ENCODE measurements around the gene ARSA. TPM values are rescaled to one million over a fixed set of nuclear protein-coding genes. Genes with fewer than 3 reads are reported as not detected.
A peak's percentile ranks its signal among the peaks of the same experiment; 100 is the strongest.
"Not testable (repeated sequence)": the region's sequence is repeated elsewhere in the genome, so short reads cannot be mapped to it uniquely, and the experiment has no call there.

Gene ARSA
- total and polyA plus RNA-seq, 2 experiments from 2014 or later, result 8.1 to 8.2 TPM

DNA sequence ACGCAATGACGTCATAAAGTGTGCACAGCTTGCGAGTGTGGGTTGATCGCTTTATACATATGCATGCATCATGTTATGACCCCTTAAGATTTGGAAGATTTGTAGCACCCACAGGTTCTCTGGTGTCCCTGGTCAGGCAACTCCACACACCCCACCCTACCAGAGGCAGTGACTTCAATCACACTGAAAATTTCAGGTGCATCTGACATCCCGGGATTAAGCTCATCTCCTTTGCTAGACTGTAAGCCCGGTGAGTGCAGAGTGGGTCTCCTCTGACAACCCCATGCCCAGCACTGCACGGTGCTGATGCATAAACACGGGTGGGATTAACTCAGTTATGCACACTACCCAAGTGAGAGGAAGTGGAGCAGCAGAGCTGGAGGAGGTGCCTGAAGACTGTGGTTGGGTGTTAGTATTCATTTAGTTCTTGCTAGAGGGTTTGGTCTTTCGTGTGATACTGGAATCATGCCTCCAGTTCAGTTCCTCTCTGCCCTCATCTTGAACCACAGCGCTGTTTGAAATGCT, 6.5 kb downstream of the ARSA start (continued):
- TF ChIP-seq NANOG (IDR thresholded peaks at IDR 0.05; ENCODE audit: borderline replicate concordance), result no peak

DNA sequence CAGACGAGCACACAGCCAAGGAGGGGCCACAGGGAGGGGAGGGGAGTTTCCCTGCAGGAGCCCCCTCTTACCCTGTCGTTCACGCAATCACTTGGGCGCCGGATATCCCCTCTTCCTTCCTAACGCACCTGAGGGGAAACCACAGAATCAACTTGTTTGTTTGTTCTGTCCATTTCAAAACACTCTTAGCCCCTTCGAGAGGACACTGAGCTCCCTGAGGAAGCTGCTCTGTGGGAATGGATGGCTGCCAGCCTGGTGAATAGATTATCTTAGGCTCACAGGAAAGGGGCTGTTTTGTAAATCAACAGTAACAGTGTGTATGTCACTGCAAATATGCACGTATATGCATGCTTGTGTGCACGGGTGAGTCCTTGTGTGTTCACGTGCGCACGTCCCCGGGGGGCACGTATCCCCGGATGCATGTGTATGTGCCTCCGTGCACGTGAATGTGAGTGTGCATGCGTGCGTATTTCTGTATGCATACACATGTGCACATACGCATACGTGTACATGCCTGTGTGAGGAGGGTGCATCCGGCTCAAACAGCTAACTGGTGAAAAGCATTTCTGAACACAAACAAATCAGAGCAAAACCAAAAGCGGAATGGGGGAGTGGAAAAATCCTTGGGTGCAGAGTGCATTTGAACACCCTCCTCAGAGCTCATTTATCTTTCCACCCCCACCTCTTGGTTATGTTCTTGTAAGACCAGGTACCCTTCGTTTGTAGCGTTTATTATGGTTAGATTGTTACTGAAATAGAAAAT, 7.2 kb downstream of the ARSA start:
- peaks cover 14% of the 10 kb centered on the region for H3K27me3 Mint-ChIP-seq (ENCODE audit: insufficient read depth, low read depth, poor library complexity)

GRCh38 chr22:50614296-50614695, 13.7 kb downstream of the ARSA start:
- not testable (repeated sequence) for H3K79me2 ChIP-seq (replicated peaks; ENCODE audit: insufficient read depth); H3K4me1 ChIP-seq (ENCODE audit: insufficient read depth); H3K4me3 Mint-ChIP-seq; H4K20me1 ChIP-seq (replicated peaks; ENCODE audit: insufficient read depth); H3K9me3 Mint-ChIP-seq; ATAC-seq; H3K36me3 Mint-ChIP-seq (ENCODE audit: low read depth); H3K27ac Mint-ChIP-seq; H3K4me2 ChIP-seq; H3K4me3 ChIP-seq; H3F3A ChIP-seq (replicated peaks; ENCODE audit: low read depth); H3K36me3 ChIP-seq (ENCODE audit: insufficient read depth); H3K9me2 ChIP-seq (ENCODE audit: insufficient read depth); H3K27ac ChIP-seq (ENCODE audit: low read depth); H3K27me3 ChIP-seq (ENCODE audit: insufficient read depth); DNase-seq (ENCODE audit: low spot score); H2AFZ ChIP-seq
- peaks cover 13% of the 10 kb centered on the region for H3K4me1 Mint-ChIP-seq
- peaks cover 18% of the 10 kb centered on the region for H3K27me3 Mint-ChIP-seq (ENCODE audit: insufficient read depth, low read depth, poor library complexity)

More for the DNA sequence above, 7.2 kb downstream of the ARSA start:
- Mint-ChIP-seq H3K36me3 (ENCODE audit: low read depth) (no peaks in the 10 kb centered on the region), H3K9me3 (no peaks in the 10 kb centered on the region), H3K4me3 (peak overlapping the region; percentile 57), H3K4me1 (peaks cover 22% of the 10 kb centered on the region), H3K27ac (no peak overlapping the region)
- peak overlapping the region; percentile 53 for H3K4me2 ChIP-seq
- no peaks in the 10 kb centered on the region for H3K79me2 ChIP-seq (replicated peaks; ENCODE audit: insufficient read depth)
- no peaks in the 10 kb centered on the region for H3K36me3 ChIP-seq (ENCODE audit: insufficient read depth)
- H4K20me1 ChIP-seq (replicated peaks; ENCODE audit: insufficient read depth), result no peaks in the 10 kb centered on the region
- peak overlapping the region; percentile 75; the same call in 1 of the 2 replicates for H2AFZ ChIP-seq
- H3K4me3 ChIP-seq, result peak overlapping the region; percentile 28
- ATAC-seq (peak; percentile 91), DNase-seq (ENCODE audit: low spot score) (peak; percentile 93)
- H3K27me3 ChIP-seq (ENCODE audit: insufficient read depth), result peaks cover 9% of the 10 kb centered on the region; the same call in 1 of the 2 replicates
- peaks cover 4% of the 10 kb centered on the region; the same call in 1 of the 2 replicates for H3K4me1 ChIP-seq (ENCODE audit: insufficient read depth)
- H3F3A ChIP-seq (replicated peaks; ENCODE audit: low read depth), result 0 out of 2 replicates have a peak, but pooled peaks cover 5% of the 10 kb centered on the region
- TF ChIP-seq, protein P1, sequence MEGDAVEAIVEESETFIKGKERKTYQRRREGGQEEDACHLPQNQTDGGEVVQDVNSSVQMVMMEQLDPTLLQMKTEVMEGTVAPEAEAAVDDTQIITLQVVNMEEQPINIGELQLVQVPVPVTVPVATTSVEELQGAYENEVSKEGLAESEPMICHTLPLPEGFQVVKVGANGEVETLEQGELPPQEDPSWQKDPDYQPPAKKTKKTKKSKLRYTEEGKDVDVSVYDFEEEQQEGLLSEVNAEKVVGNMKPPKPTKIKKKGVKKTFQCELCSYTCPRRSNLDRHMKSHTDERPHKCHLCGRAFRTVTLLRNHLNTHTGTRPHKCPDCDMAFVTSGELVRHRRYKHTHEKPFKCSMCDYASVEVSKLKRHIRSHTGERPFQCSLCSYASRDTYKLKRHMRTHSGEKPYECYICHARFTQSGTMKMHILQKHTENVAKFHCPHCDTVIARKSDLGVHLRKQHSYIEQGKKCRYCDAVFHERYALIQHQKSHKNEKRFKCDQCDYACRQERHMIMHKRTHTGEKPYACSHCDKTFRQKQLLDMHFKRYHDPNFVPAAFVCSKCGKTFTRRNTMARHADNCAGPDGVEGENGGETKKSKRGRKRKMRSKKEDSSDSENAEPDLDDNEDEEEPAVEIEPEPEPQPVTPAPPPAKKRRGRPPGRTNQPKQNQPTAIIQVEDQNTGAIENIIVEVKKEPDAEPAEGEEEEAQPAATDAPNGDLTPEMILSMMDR (conservative IDR thresholded peaks at IDR 0.05; ENCODE audit: low read depth in 2 of 2), result peak in 1 of 2 experiments; percentile 85; a peak in 1 of 4 replicates
- TF ChIP-seq ZNF331 (CRISPR knock-in tag; IDR thresholded peaks at IDR 0.05; ENCODE audit: low read depth), result no peak
- no peaks in the 10 kb centered on the region for H3K9me2 ChIP-seq (ENCODE audit: insufficient read depth)
- H3K27ac ChIP-seq (ENCODE audit: low read depth), result no peak overlapping the region

All from GM23338 (cell line).